Keratinocyte (primary cell): ENCODE results near the gene FHOD3. TPM values are rescaled to one million over a fixed set of nuclear protein-coding genes. Genes with fewer than 3 reads are reported as not detected.

Experiments
- DNase-seq: peaks from one replicate; pipeline ENCODE4 v3.0.0-alpha.2; 2011; ENCODE audit warnings: low read depth, missing footprints, low spot score
- FAIRE-seq: peaks from 2 replicates; lab custom pipeline; 2011; peaks lifted over from hg19 to GRCh38; lab: Jason Lieb, UNC
- H2AFZ ChIP-seq: 2 replicates; pipeline ENCODE4 v1.6.0; 2012; ENCODE audit warnings: low read length, control low read depth, inconsistent platforms; ENCODE audit not compliant: control insufficient read depth
- H3K27ac ChIP-seq: 2 replicates; pipeline ENCODE4 v1.5.1; 2011; ENCODE audit warnings: low read length; ENCODE audit not compliant: control insufficient read depth, insufficient read depth
- H3K27me3 ChIP-seq: 3 replicates; pipeline ENCODE4 v1.6.0; 2011; ENCODE audit warnings: low read length; ENCODE audit not compliant: control insufficient read depth, insufficient read depth; ENCODE audit errors: extremely low read depth
- H3K36me3 ChIP-seq, 2 experiments: 2 replicates in 1 of 2; 3 replicates in 1 of 2; pipeline ENCODE4 v1.5.1; 2011; ENCODE audit warnings: low read length in 2 of 2, mild to moderate bottlenecking in 1 of 2; ENCODE audit not compliant: control insufficient read depth in 2 of 2, insufficient read depth in 2 of 2; ENCODE audit errors: extremely low read depth in 1 of 2
- H3K4me1 ChIP-seq: 3 replicates; pipeline ENCODE4 v1.5.1; 2011; ENCODE audit warnings: low read length; ENCODE audit not compliant: control insufficient read depth, insufficient read depth; ENCODE audit errors: extremely low read depth
- H3K4me2 ChIP-seq: 3 replicates; pipeline ENCODE4 v1.6.0; 2011; ENCODE audit warnings: low read depth, low read length; ENCODE audit not compliant: control insufficient read depth, insufficient read depth; ENCODE audit errors: extremely low read depth
- H3K4me3 ChIP-seq, 3 experiments: fragments of 200-600 bp in 1 of 3; sonication (generic) in 1 of 3; 2 replicates in 2 of 3; 3 replicates in 1 of 3; pipeline ENCODE4 v1.5.1; 2011 to 2016; ENCODE audit warnings: low read length in 3 of 3, mild to moderate bottlenecking in 3 of 3, control low read depth in 2 of 3, inconsistent platforms in 1 of 3, low read depth in 1 of 3, mixed read lengths in 1 of 3, mixed run types in 1 of 3, moderate library complexity in 1 of 3; ENCODE audit not compliant: control insufficient read depth in 2 of 3, insufficient read depth in 2 of 3; ENCODE audit errors: extremely low read depth in 1 of 3
- H3K79me2 ChIP-seq: 2 replicates; pipeline ENCODE4 v1.6.0; 2012; ENCODE audit warnings: low read length; ENCODE audit not compliant: control insufficient read depth, insufficient read depth
- H3K9ac ChIP-seq: 3 replicates; pipeline ENCODE4 v1.6.0; 2011; ENCODE audit warnings: low read length; ENCODE audit not compliant: control insufficient read depth, insufficient read depth; ENCODE audit errors: extremely low read depth
- H3K9me1 ChIP-seq: 3 replicates; pipeline ENCODE4 v1.6.0; 2011; ENCODE audit warnings: low read length; ENCODE audit not compliant: control insufficient read depth, insufficient read depth; ENCODE audit errors: extremely low read depth
- H3K9me3 ChIP-seq: 2 replicates; pipeline ENCODE4 v1.5.1; 2012; ENCODE audit warnings: low read depth, low read length; ENCODE audit not compliant: control insufficient read depth
- H4K20me1 ChIP-seq: 3 replicates; pipeline ENCODE4 v1.6.0; 2011; ENCODE audit warnings: low read length; ENCODE audit not compliant: control insufficient read depth, insufficient read depth; ENCODE audit errors: extremely low read depth
- EZH2 ChIP-seq: IDR thresholded peaks from one replicate; pipeline ENCODE4 v1.6.1; 2012; ENCODE audit warnings: inconsistent platforms, mild to moderate bottlenecking, low read length, moderate library complexity
- dilution Hi-C: fragments of 300-500 bp; cut with MboI; formaldehyde crosslinking; loops from one replicate; pipeline ENCODE4 v1.7.0; 2020; ENCODE audit warnings: low sequenced_read_pairs; ENCODE audit not compliant: extremely low pct_ligation_motif_present
- polyA plus RNA-seq, 5 experiments: library from polyadenylated mRNA; depleted of rRNA in 3 of 5; stranded (reverse) in 3 of 5; stranded (forward) in 1 of 5; unstranded in 1 of 5; fragments of >200 nt; gene quantifications; 1 replicate in 1 of 5; 2 replicates in 3 of 5; 3 replicates in 1 of 5; pipeline versions ENCODE4 v1.2.1 to v1.2.3, GENCODE V29; 2011 to 2012; ENCODE audit warnings: missing spikeins in 2 of 5, low read depth in 1 of 5, low replicate concordance in 1 of 5
- TF ChIP-seq, protein P1 (sequence below), 3 experiments: IDR thresholded peaks in 1 of 3; conservative IDR thresholded peaks in 1 of 3; optimal IDR thresholded peaks in 1 of 3; 2 replicates in 2 of 3; 3 replicates in 1 of 3; pipeline versions ENCODE3 to v1.5.1; 2011; ENCODE audit warnings: low read length in 3 of 3, mild to moderate bottlenecking in 3 of 3, moderate library complexity in 2 of 3, control low read depth in 1 of 3, inconsistent platforms in 1 of 3; ENCODE audit not compliant: insufficient read depth in 2 of 3; ENCODE audit errors: extremely low read depth in 1 of 3

The FHOD3 gene
- polyA plus RNA-seq, 1 donor (not counting 4 experiments of a cell fraction or from before 2014, with no cell fraction given): 7.7 TPM

DNA sequence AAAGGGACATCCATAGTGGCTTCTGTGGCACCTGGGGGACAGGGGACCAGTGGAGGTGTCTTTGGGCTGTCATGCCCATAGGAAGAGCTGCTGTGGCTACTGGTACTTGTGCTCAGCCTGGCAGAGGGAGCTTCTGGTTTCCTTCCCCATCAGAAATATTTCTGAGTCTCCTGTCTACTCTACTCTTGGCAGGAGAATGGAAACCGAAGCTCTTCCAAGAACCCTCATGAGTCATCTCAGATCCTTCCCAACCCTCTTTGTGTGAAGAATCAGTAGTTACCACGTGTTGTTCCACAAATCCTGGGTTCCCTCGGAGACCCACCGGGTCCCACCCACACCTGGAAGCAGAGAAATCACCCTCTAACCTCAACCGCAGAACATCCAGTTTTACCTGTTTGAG, 234.9 kb downstream of the FHOD3 start:
- Histone ChIP-seq H3K79me2 (no peaks in the 10 kb centered on the region), H3K36me3 (no peaks in the 10 kb centered on the region), H3K4me1 (peaks cover 27% of the 10 kb centered on the region), H4K20me1 (no peaks in the 10 kb centered on the region), H3K4me3 (peak overlapping the region in 1 of 3 experiments; percentile 21), H2AFZ (no peak overlapping the region), H3K27ac (peak overlapping the region; percentile 56), H3K27me3 (no peaks in the 10 kb centered on the region), H3K9me3 (no peaks in the 10 kb centered on the region), H3K9me1 (no peaks in the 10 kb centered on the region), H3K4me2 (peak overlapping the region; percentile 69), H3K9ac (no peak overlapping the region)
- FAIRE-seq (peak; percentile 92), DNase-seq (peak; percentile 70)
- dilution Hi-C loops: no loop called here
- TF ChIP-seq, protein P1, sequence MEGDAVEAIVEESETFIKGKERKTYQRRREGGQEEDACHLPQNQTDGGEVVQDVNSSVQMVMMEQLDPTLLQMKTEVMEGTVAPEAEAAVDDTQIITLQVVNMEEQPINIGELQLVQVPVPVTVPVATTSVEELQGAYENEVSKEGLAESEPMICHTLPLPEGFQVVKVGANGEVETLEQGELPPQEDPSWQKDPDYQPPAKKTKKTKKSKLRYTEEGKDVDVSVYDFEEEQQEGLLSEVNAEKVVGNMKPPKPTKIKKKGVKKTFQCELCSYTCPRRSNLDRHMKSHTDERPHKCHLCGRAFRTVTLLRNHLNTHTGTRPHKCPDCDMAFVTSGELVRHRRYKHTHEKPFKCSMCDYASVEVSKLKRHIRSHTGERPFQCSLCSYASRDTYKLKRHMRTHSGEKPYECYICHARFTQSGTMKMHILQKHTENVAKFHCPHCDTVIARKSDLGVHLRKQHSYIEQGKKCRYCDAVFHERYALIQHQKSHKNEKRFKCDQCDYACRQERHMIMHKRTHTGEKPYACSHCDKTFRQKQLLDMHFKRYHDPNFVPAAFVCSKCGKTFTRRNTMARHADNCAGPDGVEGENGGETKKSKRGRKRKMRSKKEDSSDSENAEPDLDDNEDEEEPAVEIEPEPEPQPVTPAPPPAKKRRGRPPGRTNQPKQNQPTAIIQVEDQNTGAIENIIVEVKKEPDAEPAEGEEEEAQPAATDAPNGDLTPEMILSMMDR (optimal IDR thresholded peaks at IDR 0.05 in 1 of 3, IDR thresholded peaks at IDR 0.05 in 1 of 3, conservative IDR thresholded peaks at IDR 0.05 in 1 of 3; ENCODE audit: extremely low read depth in 1 of 3, insufficient read depth in 2 of 3, low read length in 3 of 3): peak in 1 of 3 experiments; percentile 27
- TF ChIP-seq EZH2: no peak

DNA sequence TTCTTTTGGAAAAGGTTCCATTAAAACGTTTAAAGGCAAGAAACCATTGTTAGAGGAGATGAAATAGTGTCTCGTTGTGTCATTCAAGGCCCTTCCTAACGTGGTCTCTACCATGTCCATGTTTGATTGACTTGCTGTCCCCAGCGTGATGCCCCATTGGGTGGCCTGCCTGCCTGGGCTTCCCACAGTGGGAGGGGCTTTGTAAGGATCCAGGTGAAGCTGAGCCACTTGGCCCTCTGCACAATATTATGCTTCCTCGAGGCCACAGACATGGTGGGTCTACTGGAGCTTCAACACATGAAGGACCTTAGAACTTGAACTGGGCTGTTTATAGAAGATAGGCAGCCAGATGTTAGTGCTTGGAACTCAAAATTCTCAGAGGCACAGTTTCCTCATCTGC, 235.3 kb downstream of the FHOD3 start:
- no peak overlapping the region for H3K4me3 ChIP-seq
- no peak for TF ChIP-seq EZH2
- TF ChIP-seq, protein P1 (optimal IDR thresholded peaks at IDR 0.05 in 1 of 3, IDR thresholded peaks at IDR 0.05 in 1 of 3, conservative IDR thresholded peaks at IDR 0.05 in 1 of 3; ENCODE audit: extremely low read depth in 1 of 3, insufficient read depth in 2 of 3, low read length in 3 of 3): no peak
- dilution Hi-C loops: no loop called here
- no peak overlapping the region for H3K27ac ChIP-seq
- H3K9ac ChIP-seq: no peak overlapping the region
- no peak for DNase-seq
- peaks cover 27% of the 10 kb centered on the region for H3K4me1 ChIP-seq
- H4K20me1 ChIP-seq: no peaks in the 10 kb centered on the region
- no peak for FAIRE-seq
- no peaks in the 10 kb centered on the region for H3K27me3 ChIP-seq
- H3K9me1 ChIP-seq: no peaks in the 10 kb centered on the region
- H3K9me3 ChIP-seq: no peaks in the 10 kb centered on the region
- H2AFZ ChIP-seq: no peak overlapping the region
- peak overlapping the region; percentile 69 for H3K4me2 ChIP-seq
- no peaks in the 10 kb centered on the region for H3K79me2 ChIP-seq
- H3K36me3 ChIP-seq: no peaks in the 10 kb centered on the region
